Activated gamma-delta T cell treated with anti-CD3 and anti-CD28 coated beads, Interleukin-2, amount 50 U/mL, for 16 hours (primary cell): ENCODE results near the gene NRF1.

Experiments used
- DNase-seq: peaks from one replicate; pipeline ENCODE4 v3.0.0-alpha.2; 2020; ENCODE audit warnings: low read depth

Gene NRF1

DNA sequence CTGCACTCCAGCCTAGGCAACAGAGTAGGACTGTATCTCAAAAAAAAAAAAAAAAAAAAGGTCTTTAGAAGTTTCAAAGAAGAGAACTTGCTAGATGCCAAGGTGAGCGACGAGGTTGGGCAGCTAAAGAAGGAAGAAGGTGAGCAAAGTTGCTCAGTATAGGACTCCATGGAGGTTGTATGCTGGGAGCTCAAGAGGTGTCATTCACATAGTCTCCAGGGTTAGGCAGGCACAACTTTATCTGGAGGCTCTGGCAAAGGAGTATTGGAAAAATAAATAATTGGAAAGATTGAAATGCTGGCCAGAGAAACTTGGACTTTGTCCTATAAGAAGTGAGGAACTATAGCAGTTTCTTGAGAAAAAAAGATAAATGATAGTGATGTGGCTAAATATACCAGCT lies 74.5 kb downstream of the NRF1 start:
- DNase-seq, result no peak

DNA sequence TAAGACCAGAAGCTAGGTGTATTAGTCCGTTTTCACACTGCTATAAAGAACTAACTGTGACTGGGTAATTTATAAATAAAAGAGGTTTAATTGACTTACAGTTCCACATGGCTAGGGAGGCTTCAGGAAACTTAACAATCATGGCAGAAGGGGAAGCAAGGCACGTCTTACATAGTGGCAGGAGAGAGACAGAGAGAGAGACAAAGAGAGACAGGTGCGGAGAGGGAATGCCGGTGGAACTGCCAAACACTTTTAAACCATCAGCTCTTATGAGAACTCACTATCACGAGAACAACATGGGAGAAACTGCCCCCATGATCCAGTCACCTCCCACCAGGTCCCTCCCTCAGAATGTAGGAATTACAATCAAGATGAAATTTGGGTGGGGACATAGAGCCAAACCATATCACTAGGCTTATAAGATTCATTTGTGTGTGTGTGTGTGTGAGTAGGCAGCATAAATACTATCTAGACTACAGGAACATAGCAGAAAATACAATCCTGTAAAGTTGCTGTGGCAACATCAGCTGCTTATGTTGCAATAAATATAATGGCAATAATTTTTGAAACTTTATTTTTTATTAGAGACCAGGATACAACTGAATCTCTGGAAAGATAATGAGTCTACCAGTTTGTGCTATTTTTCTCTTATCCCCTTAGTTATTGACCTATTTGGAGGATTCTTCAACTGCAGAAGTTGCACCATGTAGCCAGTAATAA lies 77.1 kb downstream of the NRF1 start:
- no peak for DNase-seq

DNA sequence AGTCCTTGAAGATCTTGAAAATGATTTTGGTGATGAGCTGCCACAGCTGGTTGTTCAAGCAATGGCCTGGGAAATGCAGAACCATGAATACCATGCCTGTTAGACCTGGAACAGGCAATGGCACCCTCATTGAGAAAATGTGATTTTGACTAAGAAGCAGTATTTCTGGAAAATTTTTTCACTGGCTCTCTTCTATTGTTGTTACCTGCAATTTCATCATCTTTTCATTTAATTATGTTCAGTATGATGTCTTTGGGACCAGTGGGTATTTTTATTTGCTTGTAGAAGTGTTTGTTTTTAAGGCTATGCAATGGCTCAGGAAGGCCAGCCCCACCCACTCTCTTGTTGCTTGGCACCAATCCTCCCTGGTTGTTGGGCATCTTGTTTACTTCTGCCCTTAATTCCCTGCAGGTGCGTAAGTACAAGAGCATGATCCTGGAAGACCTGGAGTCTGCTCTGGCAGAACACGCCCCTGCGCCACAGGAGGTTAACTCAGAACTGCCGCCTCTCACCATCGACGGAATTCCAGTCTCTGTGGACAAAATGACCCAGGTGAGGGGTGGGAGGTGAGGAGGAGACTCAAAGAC lies 78.6 kb downstream of the NRF1 start:
- DNase-seq, result no peak

DNA sequence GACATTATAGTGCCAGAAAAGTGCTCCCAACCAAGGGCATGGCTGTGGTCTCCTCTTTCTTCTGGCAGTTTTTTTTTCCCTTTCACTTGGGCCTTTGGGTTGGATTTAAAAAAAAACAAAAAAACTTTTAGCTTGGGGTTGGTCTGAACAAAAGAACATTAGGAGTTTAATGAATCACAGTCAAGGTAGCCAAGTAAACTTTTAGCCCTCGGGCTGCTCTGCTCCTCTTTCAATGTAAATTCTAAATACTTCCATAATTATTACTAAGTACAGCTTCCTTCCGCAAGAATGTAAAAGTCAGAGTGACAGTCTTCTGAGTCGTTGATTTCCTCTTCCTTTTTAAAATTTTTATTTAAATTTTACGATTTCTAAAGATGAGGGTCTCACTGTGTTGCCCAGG lies 79.2 kb downstream of the NRF1 start:
- DNase-seq, result no peak

DNA sequence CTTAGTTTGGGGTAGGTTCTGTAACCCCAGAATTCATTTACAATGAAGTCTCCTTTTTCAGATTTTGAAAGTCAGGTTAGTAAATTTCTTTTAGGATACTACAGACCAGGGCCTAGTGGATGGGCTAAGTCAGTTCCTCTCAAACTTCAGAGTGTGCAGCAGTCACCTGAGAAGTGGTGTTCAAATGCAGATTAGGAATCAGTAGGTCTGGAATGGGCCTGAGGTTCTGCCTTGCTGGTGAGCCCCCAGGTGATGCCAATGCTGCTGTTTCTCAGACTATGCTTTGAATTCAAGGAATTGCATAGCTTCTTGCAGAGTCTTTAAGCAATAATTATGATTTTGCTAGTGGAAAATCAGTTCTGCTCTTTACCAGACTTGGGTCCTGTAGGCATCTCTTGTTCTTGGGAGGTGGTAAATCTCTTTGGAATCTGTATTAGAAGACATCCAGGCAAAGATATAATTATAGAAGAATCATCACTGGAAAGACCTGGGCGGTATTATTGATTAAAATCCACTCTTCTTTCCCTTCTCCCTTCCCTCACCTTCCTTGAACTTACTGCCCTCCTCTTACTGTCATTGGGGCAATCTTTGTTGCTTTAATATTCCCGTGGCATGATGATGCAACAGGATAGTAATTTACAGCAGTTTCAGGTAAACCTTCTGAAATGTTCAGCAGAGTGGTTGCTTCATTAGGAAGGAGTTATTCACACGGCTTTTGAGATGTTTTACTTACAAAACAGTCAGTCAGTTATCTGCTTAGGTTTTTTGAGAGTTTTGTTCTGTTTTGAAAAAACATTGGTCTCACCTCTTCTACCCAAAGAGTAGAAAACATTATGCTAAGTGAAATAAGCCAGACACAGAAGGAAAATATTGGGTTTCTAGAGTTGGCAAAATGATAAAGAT lies 87.2 kb downstream of the NRF1 start:
- no peak for DNase-seq

DNA sequence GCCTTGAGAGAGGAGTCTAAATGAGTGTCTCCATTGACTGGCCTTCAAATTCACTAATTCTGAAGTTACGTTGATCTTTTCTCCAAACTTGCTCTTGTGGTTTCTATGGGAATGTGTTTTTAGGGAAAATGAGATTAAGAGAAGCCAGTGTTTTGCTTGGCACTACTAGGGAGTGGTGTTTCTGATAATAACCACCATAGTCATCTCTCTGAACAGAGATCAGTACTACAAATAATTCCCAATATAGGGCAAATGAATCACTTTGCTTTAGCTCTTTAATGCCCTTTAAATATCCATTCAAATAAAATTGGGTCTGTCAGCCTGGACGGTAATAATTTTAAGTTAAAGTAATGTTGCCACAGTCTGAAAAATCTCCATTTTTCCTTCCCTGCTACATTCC lies 90.8 kb downstream of the NRF1 start:
- DNase-seq, result no peak

DNA sequence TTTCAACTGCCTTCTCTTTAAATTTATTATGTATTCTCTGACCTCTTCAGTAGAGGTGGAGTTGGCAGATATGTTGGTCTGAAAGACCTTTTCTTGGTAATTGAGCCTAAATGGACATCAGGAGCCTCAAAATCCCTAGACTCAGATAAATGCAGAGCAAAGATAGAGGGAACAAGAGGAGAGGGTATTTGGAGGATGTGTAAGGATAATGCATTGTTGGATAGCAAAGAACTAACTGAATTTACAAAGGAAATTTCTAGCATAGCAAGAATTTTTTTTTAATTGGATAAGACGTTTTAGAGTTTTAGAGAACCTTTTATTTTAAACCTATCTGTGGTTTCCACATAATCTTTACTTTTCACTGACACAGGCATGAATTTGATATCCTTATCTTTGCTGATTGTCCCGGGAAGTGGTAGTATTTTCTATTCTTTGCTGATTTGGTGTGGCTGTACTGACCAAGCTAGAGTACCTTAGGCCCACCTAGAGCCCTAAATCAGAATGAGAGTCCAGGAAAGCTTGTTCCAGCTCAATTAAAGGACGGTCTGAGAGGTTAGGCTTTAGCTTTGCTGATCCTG lies 91.3 kb downstream of the NRF1 start:
- DNase-seq, result no peak

DNA sequence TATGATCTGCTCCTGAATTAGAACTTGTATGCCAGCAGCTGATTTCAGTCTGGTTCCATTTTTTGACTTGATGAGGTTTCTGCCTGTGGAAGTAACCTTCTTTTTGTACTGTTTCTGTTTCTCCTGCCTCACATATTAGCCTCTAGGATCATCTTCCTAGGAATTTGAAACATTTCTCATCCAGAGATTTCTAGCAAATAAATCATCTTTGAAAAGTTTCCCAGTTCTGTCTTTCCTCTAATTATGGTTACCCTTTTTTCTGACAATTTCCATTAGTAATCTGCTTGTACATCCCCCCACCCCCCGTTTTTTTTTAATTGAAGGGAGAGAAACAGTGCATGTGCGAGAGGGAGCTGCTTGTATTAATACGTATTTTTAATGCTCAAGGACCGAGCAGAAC lies 92.2 kb downstream of the NRF1 start:
- DNase-seq, result no peak

DNA sequence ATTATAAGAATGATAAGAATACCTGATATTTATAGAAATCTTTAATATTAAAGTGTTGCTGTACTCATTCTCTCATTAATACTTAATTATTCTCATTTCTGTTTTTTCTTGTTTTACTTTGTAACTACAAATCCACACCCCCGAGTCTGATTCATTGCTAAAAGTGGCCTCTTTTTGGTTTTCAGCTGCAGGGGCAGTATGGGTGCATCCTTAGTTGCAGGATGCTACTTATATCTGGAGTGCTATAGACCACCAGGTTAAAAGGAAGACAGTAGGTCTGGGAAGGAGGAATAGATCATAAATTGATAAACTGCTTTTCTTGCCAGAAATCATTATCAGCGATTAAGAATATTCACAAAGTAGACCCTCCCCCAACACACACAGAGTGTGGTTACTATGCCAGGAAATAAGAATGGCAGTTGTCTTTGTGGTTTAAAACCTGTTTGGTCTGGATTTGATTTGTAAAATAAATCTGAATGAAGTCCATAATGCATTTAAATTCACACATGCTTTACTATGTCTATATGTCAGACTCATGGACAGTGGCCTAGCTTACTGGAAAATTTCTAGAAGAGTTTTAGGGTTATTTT lies 96.5 kb downstream of the NRF1 start:
- no peak for DNase-seq

DNA sequence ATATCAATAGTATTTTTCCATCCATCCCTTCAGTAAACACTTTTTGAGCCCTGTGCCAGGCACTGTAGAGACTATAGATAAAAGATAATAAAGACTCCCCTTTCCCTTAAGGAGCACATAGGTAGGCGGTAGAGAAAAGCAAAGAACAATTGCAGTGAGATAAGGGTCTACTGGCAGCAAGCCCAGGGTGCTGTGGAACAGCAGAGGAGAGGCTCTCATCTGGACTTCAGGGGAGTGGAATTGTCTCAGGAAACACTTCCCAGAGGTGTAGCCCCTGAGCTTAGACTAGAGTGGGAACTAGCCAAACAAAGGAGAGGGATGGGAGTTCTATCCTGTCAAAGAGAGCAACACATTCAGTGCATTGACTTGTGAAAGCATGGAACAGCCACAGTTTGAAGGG lies 102.0 kb downstream of the NRF1 start:
- no peak for DNase-seq

DNA sequence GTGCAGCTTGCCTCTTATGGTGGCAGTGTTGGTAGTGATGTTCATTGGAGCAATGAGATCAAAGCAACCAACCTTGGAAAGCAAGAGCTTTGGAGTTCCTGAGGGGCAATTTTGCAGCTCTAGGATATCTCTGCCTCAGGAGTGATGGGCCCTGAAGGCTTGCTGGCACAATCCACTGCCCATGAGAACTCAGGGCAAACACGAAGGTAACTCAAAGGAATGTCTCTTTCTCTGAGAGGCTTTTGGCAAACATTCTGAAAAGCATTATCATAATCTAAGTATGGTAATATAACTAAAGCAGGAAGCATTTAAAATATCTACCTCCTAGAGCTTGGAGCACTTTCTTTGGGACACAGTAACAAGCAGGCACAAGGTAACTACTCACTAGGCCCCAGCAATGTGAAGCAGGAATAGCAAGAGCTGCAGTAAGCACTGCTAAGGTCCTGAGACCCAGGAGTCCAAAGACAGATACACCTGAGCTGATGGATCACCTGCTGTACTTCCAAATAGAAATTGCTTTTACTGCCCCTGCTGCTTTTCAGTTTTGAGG lies 103.1 kb downstream of the NRF1 start:
- DNase-seq, result no peak

DNA sequence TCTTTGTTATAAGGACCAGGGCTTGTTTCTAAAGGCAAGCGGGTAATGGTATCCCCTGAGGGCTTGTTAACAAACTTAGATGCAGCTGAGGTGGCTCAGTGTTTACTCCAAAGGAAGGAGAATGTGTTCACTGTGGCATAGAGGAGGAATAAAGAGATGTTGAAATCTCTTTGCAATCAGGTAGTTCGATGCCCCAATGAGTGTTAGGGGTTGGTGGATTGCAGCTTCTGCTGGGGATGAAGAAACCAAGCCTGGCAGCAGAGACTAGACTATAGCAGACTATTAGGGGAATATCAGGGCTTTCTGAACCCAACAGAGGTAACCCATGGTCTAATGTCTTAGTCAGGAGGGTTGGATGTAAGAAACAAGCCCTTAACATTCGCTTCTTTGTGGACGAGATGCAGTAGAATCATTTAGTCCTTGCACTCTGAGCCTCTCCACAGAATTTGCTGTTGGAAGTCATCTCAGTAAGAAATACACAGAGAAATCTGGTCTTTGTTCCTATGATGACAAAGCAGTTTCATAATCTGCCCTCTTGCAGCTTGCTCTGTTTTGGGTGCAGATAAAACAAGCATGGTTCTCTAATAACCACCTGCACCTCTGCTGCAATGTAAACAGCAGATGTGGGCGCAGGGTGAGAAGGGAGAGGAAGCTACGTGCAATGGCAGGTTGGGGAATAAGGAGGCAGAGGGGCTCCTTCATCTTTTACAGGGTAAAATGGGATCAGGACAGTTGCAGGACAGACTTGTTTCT lies 108.6 kb downstream of the NRF1 start:
- DNase-seq, result no peak

DNA sequence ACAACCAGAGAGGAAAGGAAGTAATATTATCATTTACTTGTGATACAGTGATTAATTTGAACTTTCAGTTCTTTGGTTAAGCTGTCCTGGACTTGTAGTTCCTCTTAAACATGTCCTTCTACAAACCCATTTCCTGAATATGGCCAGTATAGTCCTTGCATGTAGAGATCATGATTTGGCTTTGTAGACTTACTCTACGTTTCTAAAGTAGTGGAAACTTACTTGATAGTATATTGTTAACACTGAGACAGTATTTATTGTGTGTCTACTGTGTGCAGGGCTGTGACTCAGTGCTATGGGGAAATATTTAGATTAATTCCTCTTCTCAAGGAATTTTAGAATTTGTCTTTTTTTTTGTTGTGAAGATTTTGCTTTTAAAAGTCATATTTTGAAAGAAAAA lies 109.5 kb downstream of the NRF1 start:
- no peak for DNase-seq

DNA sequence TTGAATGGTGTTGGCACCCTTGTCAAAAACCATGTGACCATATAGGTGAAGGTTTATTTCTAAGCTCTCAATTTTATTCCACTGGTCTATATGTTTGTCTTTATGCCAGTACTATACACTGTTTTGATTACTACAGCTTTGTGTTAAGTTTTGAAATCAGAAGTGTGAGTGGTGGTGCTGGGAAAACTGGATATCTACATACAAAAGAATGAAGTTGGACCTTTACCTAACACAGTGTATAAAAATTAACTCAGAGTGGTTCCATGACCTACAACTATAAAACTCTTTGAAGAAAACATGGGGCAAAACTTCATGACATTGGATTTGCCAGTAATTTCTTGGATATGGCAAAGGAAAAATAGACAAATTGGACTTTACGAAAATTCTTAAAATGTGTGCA lies 112.2 kb downstream of the NRF1 start:
- DNase-seq, result no peak

DNA sequence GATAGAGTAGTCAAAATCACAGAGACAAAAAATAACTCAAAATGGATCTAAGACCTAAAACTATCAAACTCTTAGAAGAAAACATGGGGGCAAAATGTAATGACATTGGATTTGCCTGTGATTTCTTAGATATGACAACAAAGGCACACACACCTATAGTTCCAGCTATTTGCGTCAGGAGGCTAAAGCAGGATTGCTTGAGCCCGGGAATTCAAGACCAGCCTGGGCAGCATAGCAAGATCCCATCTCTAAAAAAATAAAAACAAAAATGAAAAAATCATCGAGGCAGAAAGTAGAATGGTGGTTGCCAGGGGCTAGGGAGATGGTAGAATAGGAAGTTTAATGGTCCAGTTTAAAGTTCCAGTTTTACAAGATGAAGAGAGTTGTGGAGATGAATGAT lies 113.3 kb downstream of the NRF1 start:
- no peak for DNase-seq

DNA sequence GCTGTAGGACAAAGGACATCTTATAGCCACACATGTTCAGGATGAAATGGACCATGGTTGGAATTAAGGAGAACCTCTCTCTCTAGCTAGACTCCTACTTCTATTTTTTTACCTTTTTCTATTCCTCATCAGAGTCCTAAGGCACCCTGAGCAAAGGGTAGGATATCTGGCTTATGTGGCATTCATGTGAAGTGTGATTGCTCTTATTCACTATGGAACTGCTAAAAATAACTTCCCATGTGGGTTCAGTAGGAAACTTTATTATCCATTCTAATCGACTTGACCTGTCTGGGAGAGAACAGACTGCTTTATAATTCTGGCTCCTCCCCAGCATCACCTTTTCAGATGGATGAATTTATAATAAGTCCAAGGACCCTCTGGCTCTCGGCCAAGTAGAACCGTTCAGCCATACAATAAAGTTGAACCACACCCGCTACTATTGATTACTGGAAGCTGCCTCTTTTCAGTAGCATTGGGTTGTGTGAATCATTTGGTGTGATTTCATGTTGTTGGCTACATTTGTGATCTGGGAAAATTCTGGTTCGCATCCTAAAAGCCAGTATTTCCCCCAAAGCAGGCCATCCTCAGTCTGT lies 117.5 kb downstream of the NRF1 start:
- no peak for DNase-seq

DNA sequence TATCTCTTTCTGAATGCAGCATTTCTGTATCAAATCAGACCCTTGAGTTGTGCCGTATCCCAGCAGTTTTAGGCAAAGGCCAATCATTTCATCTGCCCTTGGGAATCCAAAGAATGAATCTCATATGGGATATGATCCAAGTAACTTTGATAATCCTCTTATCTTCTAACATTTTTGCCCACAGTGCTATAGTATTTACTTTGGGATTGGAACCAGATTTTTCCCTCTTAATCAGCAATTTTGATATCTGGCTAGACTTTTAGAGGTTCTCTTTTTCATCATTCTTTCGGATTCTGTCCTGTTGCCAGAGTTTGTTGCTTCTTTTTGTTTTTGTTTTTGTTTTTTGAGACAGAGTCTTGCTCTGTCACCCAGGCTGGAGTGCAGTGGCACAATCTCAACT lies 118.0 kb downstream of the NRF1 start:
- no peak for DNase-seq

DNA sequence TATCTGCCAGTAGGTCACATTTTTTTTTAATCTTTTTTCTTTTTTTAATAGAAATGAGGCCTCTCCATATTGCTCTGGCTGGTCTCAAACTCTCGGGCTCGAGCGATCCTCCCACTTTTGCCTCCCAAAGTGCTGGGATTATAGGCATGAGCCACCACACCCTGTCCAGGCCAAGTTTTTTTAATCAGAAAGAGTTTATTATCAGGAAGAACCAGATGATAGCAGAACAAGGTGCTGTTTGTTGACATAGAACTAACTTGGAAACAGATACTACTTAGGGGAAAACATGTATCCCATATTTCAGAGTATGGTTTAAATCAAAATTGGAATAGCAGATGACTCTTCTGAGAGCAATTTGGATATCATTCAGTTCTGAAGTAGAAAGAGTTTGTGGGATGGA lies 118.6 kb downstream of the NRF1 start:
- no peak for DNase-seq

DNA sequence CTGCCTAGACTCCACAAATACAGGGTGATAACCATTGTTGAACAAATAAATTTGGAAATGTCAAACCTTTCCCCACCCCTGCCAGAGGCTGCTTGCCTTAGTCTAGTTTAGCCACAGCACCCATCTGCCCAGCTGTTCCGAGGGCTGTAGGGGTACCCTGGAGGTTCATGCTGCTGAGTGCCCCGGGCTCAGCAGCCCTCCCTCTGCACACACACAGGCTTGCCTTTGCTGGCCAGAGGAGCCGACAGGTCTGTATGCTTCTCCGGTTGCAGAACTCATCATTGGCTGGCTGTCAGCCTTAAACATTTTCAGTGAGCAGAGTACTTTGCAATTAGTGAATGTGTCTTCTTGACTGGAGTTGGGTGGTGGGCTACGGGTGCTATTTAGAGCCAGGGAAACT lies 122.9 kb downstream of the NRF1 start:
- DNase-seq, result no peak

DNA sequence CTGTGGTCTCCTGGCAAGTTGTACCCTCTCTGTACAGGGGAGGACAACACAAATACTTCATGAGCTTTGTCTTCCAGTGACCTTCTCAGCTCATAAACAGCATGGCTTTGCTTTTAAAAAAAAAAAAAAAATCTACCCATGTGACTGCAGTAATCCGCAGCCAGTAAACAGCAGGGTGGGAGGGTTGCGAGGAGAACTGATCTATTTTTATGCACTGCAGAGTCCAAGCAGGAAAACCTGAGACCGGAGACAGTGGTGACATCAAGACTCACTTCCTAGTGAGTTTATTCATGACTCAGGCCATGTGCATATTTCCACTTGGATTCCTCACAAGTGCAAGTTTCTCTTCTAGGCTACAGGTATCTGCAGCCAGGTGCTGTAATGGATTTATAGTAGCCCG lies 127.9 kb downstream of the NRF1 start:
- no peak for DNase-seq
